G401 (cell line): Measurements from ENCODE around the gene RADIL. TPM values are rescaled to one million over a fixed set of nuclear protein-coding genes. Genes with fewer than 3 reads are reported as not detected.

Source experiments
- DNase-seq: peaks from one replicate; pipeline ENCODE4 v3.0.0-alpha.2; 2015; ENCODE audit warnings: low spot score
- in situ Hi-C: cut with HindIII; loops from 2 replicates; pipeline ENCODE4 v1.10.0; 2016; ENCODE audit warnings: low sequenced_read_pairs, mixed read lengths
- total RNA-seq: library from RNA; depleted of rRNA; stranded (reverse); fragments of >200 nt; shearing (Covaris generic); gene quantifications from 2 replicates; pipeline ENCODE4 v1.2.3, GENCODE V29; 2014

Gene RADIL
- total RNA-seq, 1 experiment from 2014 or later: 7.3 TPM

- in situ Hi-C loops: no loop called here
These were observed 97.5 kb downstream of the RADIL start for GRCh38 chr7:4786015-4786414.

DNA sequence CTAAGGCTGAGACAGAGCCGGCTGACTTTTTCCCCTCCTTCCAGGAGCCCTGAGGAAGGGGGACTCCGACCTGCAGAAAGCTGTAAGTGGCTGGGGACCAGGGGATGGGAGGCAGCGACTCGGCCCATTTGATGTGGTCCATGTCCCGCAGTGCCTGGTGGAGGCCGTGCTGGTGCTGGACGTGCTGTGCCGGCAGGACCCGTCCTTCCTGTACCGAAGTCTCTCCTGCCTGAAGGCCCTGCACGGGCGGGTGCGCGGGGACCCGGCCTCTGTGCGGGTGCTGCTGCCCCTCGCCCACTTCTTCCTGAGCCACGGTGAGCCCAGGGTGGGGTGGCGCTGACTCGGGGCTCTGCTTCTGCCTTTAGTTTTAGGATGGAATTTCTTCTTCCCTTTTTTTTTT, 98.1 kb downstream of the RADIL start:
- DNase-seq: no peak
- in situ Hi-C loops: no loop called here

More at GRCh38 chr7:4786015-4786414, 97.5 kb downstream of the RADIL start:
- DNase-seq: no peak

- in situ Hi-C loops: no loop called here
- DNase-seq: no peak
These were observed 98.7 kb downstream of the RADIL start for GRCh38 chr7:4784799-4785198.

- in situ Hi-C loops: no loop called here
- no peak for DNase-seq
These were observed 99.7 kb downstream of the RADIL start for GRCh38 chr7:4783762-4784351.

DNA sequence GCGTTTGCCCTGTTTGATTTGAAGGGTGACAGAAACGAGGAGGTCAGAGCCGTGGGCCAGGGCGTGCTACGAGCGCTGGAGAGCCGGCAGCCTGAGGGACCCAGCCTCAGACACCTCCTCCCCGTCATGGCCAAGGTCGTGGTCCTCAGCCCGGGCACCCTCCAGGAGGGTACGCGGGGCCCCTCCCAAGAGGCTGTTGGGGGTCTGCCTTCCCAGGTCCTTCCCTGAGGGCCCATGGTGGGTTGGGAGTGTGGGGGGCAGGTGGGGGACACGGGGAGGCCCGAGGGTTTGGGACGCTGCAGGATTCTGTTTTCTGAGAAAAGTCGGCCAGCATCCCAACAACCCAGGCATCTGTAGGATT, 100.2 kb downstream of the RADIL start:
- in situ Hi-C loops: no loop called here

GRCh38 chr7:4782333-4783291, 100.9 kb downstream of the RADIL start:
- in situ Hi-C loops: no loop called here
- DNase-seq: no peak

More for the DNA sequence above, 100.2 kb downstream of the RADIL start:
- no peak for DNase-seq

DNA sequence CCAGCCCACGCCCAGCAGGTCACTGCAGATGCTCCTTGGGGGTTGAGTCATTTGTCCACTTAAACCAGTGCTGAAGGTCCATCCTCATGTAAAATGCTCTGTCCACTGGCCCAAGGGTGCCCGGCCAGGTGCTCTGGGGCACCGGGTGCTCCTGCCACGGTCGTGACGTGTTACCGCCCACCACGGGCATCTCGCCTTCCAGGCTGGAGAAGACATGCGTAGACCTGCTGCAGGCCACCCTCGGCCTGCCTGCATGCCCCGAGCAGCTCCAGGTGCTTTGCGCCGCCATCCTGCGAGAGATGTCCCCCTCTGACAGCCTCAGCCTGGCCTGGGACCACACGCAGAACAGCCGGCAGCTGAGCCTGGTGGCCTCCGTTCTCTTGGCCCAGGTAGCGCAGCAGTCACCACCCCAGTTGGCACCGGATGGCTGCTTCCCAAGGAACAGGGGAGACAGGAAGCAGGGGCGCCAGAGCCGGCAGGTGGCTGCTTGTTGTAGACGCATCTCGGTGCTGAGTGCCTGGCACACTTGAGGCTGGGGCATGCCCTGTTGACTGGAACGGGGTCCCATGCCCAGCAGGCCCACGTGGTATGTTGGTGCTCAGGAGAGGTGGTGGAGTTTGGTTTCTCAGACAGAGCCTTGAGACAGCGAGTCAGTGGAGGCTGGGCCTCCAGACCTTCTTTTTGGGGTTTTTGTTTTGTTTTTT, 102.0 kb downstream of the RADIL start:
- in situ Hi-C loops: no loop called here
- DNase-seq: no peak

DNA sequence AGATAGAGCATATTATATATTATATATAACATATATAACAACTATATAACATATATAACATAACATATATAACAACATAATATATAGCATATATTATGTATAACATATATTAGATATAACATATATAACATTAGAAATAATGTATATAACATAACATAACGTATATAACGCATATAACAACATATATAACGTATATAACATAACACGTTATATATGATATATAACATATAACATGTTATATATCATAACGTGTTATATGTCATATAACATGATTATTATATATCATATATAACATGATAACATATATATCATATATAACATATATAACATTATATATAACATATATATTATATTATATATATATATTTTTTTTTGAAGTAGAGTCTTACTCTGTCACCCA, 104.4 kb downstream of the RADIL start:
- in situ Hi-C loops: no loop called here
- DNase-seq: no peak

GRCh38 chr7:4775848-4776623, 107.5 kb downstream of the RADIL start:
- in situ Hi-C loops: no loop called here

DNA sequence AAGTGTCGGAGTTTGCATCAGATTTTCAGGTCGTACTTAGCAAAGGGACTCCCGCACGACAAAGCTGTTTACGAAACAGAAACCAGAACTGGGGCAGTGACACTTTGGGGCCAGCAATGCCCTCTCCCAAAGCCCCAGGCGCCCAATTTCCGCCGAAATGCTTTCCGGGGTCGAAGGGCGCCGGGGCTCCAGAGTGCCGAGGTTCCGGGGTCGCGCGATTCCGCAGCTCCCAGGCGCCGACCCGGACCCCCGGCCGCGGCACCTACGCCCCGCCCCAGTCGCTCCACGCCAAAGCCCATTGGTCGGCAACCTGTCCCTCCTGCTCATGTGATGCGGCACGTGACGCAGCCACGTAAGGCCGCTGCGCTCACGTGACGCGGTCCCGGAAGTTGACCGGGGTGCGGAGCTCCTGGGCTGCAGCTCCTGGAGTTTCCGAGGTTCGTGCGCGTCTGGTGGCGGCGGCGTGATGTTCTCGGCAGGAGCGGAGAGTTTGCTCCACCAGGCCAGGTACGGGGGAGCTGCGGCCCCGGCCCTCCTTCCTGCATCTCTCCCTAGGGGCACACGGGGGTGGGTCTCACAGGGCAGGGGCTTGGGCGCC, 108.2 kb downstream of the RADIL start, which contains the start of gene AP5Z1:
AP5Z1 (plus strand) TSS at position 374 of the 598 bp plus-strand sequence; CDS start at position 467, 93 bp downstream.
- peak; percentile 97 for DNase-seq
- in situ Hi-C loops: no loop called here

More at GRCh38 chr7:4775848-4776623, 107.5 kb downstream of the RADIL start:
- DNase-seq: peak; percentile 38

GRCh38 chr7:4774658-4775249, 108.8 kb downstream of the RADIL start:
- DNase-seq: no peak
- in situ Hi-C loops: no loop called here

- in situ Hi-C loops: no loop called here
- no peak for DNase-seq
These were observed 109.5 kb downstream of the RADIL start for GRCh38 chr7:4774007-4774406.

DNA sequence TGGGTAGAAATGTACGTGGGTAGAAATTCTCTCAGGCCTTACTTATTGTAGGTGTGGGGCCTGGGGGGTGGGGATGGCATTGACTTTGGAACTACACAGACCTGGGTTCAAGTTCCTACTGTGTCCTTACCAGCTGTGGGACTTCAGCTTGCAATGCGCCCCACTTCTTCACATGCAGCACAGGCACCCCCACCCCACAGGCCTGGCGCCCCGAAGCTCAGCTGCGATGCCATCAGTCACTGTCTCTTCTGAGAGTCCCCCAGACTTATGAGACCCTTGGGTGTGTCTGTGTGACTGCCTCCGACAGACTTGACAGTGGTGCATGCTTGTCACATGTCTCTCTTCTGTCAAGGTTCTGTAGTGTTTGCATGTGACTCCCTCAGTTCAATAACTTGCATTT, 111.2 kb downstream of the RADIL start:
- no peak for DNase-seq
- in situ Hi-C loops: no loop called here

- DNase-seq: no peak
- in situ Hi-C loops: no loop called here
These were observed 111.8 kb downstream of the RADIL start for GRCh38 chr7:4771737-4772136.

- DNase-seq: no peak
- in situ Hi-C loops: no loop called here
These were observed 112.6 kb downstream of the RADIL start for GRCh38 chr7:4770886-4771285.

DNA sequence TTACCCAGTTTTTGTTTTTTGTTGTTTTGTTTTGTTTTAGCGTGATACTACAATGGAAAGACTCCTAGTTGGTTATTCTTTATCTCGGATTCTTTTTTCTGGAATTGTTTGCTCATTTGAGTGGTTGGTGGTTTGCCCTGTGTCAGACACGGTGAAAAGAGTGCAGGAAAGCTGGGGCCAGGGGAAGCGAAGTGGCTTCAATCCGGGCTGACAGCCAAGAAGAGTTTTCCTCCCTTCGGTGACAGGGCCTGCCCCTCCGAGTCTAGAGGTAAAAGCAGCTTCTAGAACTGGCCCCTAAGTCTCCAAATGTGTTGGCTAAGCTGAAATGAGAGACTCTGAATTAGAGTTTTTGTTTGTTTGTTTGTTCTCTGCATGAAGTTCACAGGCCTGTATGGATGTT, 113.8 kb downstream of the RADIL start:
- no peak for DNase-seq
- in situ Hi-C loops: no loop called here

DNA sequence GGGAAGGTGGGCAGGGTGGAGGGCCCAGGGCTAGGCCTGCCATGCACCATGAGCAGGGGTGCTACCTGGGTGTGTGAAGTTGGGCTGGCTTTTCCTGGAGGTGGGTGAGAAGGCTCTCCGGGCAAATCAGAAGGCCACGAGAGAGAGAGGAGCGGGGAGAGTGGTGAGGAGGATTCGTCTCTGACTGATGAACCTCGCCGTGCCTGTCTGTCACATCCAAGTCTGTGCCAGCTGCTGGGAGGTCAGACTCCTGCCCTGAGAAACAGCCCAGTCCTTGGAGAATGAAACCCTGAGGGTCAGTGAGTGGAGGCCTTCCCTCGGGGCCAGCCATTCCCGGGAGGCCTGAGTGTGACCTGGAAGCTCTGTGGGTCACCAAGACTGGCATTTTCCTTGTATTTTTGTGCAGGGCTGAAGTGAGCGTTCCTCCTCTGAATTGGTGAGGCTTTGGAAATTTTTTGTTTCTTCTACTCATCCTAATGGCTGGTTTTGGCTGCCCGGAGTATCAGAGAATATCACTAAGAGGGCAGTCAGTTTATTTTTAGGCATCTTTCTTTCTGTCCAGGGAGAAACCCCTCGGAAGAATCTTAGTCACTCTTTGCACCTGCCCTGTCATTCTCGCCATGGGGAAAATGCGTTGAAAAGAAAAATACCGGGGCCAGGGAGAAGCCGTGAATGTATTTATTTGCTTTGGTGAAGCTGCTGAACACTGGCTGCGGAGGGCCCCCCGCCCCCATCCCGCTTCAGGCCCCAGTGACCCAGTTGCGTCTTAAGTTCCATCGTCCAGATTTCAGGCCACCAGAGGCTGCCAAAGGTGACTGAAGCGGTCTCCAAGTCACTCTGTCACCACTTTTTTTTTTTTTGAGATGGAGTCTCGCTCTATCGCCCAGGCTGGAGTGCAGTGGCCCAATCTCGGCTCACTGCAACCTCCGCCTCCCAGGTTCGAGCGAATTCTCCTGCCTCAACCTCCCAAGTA, 114.6 kb downstream of the RADIL start:
- in situ Hi-C loops: no loop called here
- no peak for DNase-seq
